ENCODE results near the gene SMAD6.
A peak's percentile ranks its signal among the peaks of the same experiment; 100 is the strongest.
"Not testable (repeated sequence)": the region's sequence is repeated elsewhere in the genome, so short reads cannot be mapped to it uniquely, and the experiment has no call there.

Gene SMAD6

GRCh38 chr15:66743703-66744536 lies 41.9 kb downstream of the SMAD6 start:
- no peak for DNase-seq

- DNase-seq: no peak
Observed at GRCh38 chr15:66744610-66745279, 42.7 kb downstream of the SMAD6 start.

- no peak for DNase-seq
Observed at GRCh38 chr15:66745530-66746230, 43.6 kb downstream of the SMAD6 start.

- no peak for DNase-seq
Observed at GRCh38 chr15:66746231-66746605, 44.2 kb downstream of the SMAD6 start.

- DNase-seq: no peak
Observed at GRCh38 chr15:66747223-66747622, 45.2 kb downstream of the SMAD6 start.

GRCh38 chr15:66747886-66748707 lies 46.1 kb downstream of the SMAD6 start:
- no peak for DNase-seq

GRCh38 chr15:66748708-66749035 lies 46.6 kb downstream of the SMAD6 start:
- DNase-seq: no peak

GRCh38 chr15:66749841-66750575 lies 48.0 kb downstream of the SMAD6 start:
- DNase-seq: no peak

GRCh38 chr15:66750609-66751008 lies 48.6 kb downstream of the SMAD6 start:
- no peak for DNase-seq

- DNase-seq: peak in 1 of 2 donors; percentile 29
Observed at GRCh38 chr15:66751579-66751978, 49.5 kb downstream of the SMAD6 start.

- DNase-seq: no peak
Observed at GRCh38 chr15:66752078-66752477, 50.0 kb downstream of the SMAD6 start.

GRCh38 chr15:66753687-66754377 lies 51.8 kb downstream of the SMAD6 start:
- no peak for DNase-seq

GRCh38 chr15:66754789-66755188 lies 52.8 kb downstream of the SMAD6 start:
- no peak for DNase-seq

- DNase-seq: no peak
Observed at GRCh38 chr15:66755298-66756068, 53.4 kb downstream of the SMAD6 start.

- no peak for DNase-seq
Observed at GRCh38 chr15:66756295-66756694, 54.3 kb downstream of the SMAD6 start.

- no peak for DNase-seq
Observed at GRCh38 chr15:66757030-66757429, 55.0 kb downstream of the SMAD6 start.

- DNase-seq: no peak
Observed at GRCh38 chr15:66757521-66757920, 55.5 kb downstream of the SMAD6 start.

- DNase-seq: not testable (repeated sequence)
Observed at GRCh38 chr15:66758217-66758616, 56.2 kb downstream of the SMAD6 start.

- DNase-seq: no peak
Observed at GRCh38 chr15:66758844-66759243, 56.8 kb downstream of the SMAD6 start.

- DNase-seq: no peak
Observed at GRCh38 chr15:66760097-66760967, 58.3 kb downstream of the SMAD6 start.
